ENCODE measurements around the gene ZPBP2. TPM values are rescaled to one million over a fixed set of nuclear protein-coding genes. Genes with fewer than 3 reads are reported as not detected.
A peak's percentile ranks its signal among the peaks of the same experiment; 100 is the strongest.

ZPBP2 gene, protein sequence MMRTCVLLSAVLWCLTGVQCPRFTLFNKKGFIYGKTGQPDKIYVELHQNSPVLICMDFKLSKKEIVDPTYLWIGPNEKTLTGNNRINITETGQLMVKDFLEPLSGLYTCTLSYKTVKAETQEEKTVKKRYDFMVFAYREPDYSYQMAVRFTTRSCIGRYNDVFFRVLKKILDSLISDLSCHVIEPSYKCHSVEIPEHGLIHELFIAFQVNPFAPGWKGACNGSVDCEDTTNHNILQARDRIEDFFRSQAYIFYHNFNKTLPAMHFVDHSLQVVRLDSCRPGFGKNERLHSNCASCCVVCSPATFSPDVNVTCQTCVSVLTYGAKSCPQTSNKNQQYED
- total RNA-seq (not detected), polyA plus RNA-seq (0.11 TPM)
- long read RNA-seq, donor 1: 0 reads
- long read RNA-seq, donor 2: 0 reads
- long read RNA-seq, donor 3: 0 reads
- long read RNA-seq, donor 4: 0 reads
- long read RNA-seq, donor 5: 0 reads
- long read RNA-seq, donor 6: 0 reads
- long read RNA-seq, donor 7: 0 reads
- long read RNA-seq, donor 8: 0 reads
- long read RNA-seq, donor 9: 0 reads
- long read RNA-seq, donor 10: 0 reads

DNA sequence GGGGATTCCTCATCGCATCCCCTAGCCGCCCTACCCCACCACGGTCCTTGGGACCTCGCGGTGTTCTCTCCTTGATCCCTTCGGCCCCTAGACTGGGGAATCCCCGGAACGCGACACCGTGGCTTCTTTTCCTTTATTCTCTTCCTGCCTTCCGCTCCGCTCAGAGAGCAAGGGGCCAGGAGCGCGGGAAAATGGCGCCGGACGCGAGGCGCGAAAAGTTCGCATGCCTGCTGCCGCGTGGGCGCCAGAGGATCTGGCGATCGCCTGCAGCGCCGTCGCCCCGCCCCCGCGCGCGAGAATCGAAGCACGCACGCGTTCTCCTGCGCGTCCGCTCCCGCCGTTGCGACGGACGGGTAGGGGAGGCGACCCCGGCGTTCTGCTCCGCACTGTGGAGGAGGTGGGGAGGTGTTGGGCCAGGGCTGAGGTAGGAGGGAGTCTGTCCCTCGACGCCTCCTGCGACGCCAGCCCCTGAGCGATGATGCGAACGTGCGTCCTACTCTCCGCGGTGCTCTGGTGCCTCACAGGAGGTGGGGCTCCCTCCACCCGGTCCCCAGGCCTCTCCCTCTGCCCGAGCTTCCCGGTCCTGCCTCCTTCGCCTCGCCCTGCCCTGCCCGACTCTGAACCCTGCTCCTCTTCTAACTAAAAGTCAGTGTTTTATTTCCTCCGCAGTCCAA, at the start of gene ZPBP2:
Gene ZPBP2 (plus strand): TSS at position 323 of the 674 bp plus-strand sequence. CDS start 153 bp downstream, at position 476.
- no peak for DNase-seq (ENCODE audit: low read depth in 6 of 9, low spot score in 9 of 9)
- peaks cover 2 to 20% of the 10 kb centered on the region in 2 donors for H3K27me3 ChIP-seq (ENCODE audit: control insufficient read depth in 2 of 2, insufficient read depth in 1 of 2, low read length in 1 of 2)
- peaks cover 0 to 15% of the 10 kb centered on the region in 2 donors for H3K9me3 ChIP-seq (ENCODE audit: control insufficient read depth in 2 of 2, insufficient read depth in 1 of 2, low read length in 1 of 2)
- no peak within 1 kb of the TSS for H3K27ac ChIP-seq (ENCODE audit: low read depth in 1 of 2, low read length in 1 of 2)
- WGBS: 39% methylated on average over 67 of the region's 67 CpGs
- peaks cover 10 to 16% of the 10 kb centered on the region in 2 donors for H3K4me1 ChIP-seq (ENCODE audit: control insufficient read depth in 2 of 2, insufficient read depth in 2 of 2, low read length in 2 of 2)
- no peak within 1 kb of the TSS for H3K4me3 ChIP-seq (ENCODE audit: low read length in 2 of 2)
- H3K36me3 ChIP-seq (ENCODE audit: control insufficient read depth in 2 of 2, insufficient read depth in 2 of 2, low read length in 1 of 2): no peaks in the 10 kb centered on the region

DNA sequence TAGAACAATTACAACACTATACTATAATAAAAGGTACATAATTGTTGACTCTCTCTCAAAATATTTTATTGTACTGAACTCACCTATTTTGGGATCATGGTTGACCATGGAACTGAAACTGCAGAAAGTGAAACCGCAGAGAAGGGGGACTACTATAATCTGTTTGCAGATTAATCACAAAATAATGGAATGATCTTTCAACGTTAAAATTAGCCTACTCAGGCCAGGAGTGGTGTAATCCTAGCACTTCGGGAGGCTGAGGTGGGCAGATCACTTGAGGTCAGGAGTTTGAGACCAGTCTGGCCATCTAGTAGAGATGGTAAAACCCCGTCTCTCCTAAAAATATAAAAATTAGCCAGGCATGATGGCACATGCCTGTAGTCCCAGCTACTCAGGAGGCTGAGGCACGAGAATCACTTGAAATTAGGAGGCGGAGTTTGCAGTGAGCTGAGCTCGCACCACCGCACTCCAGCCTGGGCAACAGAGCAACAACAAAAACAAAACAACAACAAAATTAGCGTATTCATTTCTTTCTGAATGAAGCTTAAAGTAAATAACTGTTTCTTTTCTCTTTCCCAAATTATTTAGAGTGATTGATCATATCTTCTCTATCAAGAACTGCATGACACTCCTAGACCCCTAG, 49.5 kb upstream of the ZPBP2 start:
- DNase-seq (ENCODE audit: low read depth in 6 of 9, low spot score in 9 of 9): no peak
- H3K4me1 ChIP-seq (ENCODE audit: control insufficient read depth in 2 of 2, insufficient read depth in 2 of 2, low read length in 2 of 2): peaks cover 3 to 30% of the 10 kb centered on the region in 2 donors
- H3K27me3 ChIP-seq (ENCODE audit: control insufficient read depth in 2 of 2, insufficient read depth in 1 of 2, low read length in 1 of 2): no peaks in the 10 kb centered on the region
- WGBS: 94% methylated on average over 9 of the region's 9 CpGs
- no peak overlapping the region for H3K4me3 ChIP-seq (ENCODE audit: low read length in 2 of 2)
- H3K36me3 ChIP-seq (ENCODE audit: control insufficient read depth in 2 of 2, insufficient read depth in 2 of 2, low read length in 1 of 2): peaks cover 3 to 8% of the 10 kb centered on the region in 2 donors
- peak overlapping the region in 1 of 2 donors; percentile 57 for H3K27ac ChIP-seq (ENCODE audit: low read depth in 1 of 2, low read length in 1 of 2)
- peaks cover 2% of the 10 kb centered on the region in 2 donors for H3K9me3 ChIP-seq (ENCODE audit: control insufficient read depth in 2 of 2, insufficient read depth in 1 of 2, low read length in 1 of 2)

DNA sequence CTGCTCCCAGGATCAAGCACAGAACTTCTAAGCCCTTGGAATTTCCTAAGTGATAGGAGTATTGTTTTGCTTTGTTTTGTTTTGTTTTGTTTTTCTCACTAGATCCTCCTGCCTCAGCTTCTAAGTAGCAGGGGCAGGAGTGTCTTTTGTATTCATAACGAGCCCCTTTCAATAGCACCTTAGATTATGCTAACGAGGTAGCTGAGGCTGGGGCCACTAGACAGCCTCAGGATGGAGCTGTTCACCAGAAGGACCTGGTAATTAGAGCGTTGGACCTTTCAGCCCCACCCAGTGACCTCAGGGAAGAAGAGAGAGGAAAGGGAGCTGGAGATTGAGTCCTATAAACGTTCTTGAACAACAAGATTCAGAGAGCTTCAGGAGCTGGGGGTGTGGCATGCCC, 47.5 kb upstream of the ZPBP2 start:
- WGBS: 82% methylated on average over 4 of the region's 4 CpGs

DNA sequence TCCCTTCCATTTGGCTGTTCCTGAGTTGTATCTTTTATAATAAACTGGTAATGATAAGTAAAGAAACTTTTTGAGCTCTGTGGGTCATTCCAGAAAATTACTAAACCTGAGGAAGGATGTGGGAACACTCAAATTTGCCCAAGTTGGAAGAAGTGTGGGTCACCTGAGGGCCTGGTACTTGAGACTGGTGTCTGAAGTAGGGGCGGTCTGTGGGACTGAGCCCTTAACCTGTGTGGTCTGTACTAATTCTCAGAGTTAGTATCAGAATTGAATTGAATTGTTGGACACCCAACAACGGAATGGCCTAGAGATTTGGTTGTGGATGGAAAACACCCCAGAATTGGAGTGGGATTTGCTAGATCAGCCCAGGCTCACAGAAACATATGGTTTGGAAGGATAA, 47.0 kb upstream of the ZPBP2 start:
- WGBS: 100% methylated on average over 2 of the region's 2 CpGs
- Histone ChIP-seq H3K36me3 (ENCODE audit: control insufficient read depth in 2 of 2, insufficient read depth in 2 of 2, low read length in 1 of 2) (peaks cover 25 to 29% of the 10 kb centered on the region in 2 donors), H3K4me1 (ENCODE audit: control insufficient read depth in 2 of 2, insufficient read depth in 2 of 2, low read length in 2 of 2) (peaks cover 0 to 21% of the 10 kb centered on the region in 2 donors), H3K27me3 (ENCODE audit: control insufficient read depth in 2 of 2, insufficient read depth in 1 of 2, low read length in 1 of 2) (no peaks in the 10 kb centered on the region), H3K9me3 (ENCODE audit: control insufficient read depth in 2 of 2, insufficient read depth in 1 of 2, low read length in 1 of 2) (peaks cover 8 to 18% of the 10 kb centered on the region in 2 donors), H3K27ac (ENCODE audit: low read depth in 1 of 2, low read length in 1 of 2) (no peak overlapping the region), H3K4me3 (ENCODE audit: low read length in 2 of 2) (no peak overlapping the region)
- DNase-seq (ENCODE audit: low read depth in 6 of 9, low spot score in 9 of 9): no peak

More for the DNA sequence above, 47.5 kb upstream of the ZPBP2 start:
- H3K4me3 ChIP-seq (ENCODE audit: low read length in 2 of 2): no peak overlapping the region
- H3K36me3 ChIP-seq (ENCODE audit: control insufficient read depth in 2 of 2, insufficient read depth in 2 of 2, low read length in 1 of 2): peaks cover 22 to 25% of the 10 kb centered on the region in 2 donors
- H3K27me3 ChIP-seq (ENCODE audit: control insufficient read depth in 2 of 2, insufficient read depth in 1 of 2, low read length in 1 of 2): no peaks in the 10 kb centered on the region
- peaks cover 0 to 21% of the 10 kb centered on the region in 2 donors for H3K4me1 ChIP-seq (ENCODE audit: control insufficient read depth in 2 of 2, insufficient read depth in 2 of 2, low read length in 2 of 2)
- peaks cover 6 to 17% of the 10 kb centered on the region in 2 donors for H3K9me3 ChIP-seq (ENCODE audit: control insufficient read depth in 2 of 2, insufficient read depth in 1 of 2, low read length in 1 of 2)
- H3K27ac ChIP-seq (ENCODE audit: low read depth in 1 of 2, low read length in 1 of 2): peak overlapping the region in 1 of 2 donors; percentile 3
- DNase-seq (ENCODE audit: low read depth in 6 of 9, low spot score in 9 of 9): no peak

DNA sequence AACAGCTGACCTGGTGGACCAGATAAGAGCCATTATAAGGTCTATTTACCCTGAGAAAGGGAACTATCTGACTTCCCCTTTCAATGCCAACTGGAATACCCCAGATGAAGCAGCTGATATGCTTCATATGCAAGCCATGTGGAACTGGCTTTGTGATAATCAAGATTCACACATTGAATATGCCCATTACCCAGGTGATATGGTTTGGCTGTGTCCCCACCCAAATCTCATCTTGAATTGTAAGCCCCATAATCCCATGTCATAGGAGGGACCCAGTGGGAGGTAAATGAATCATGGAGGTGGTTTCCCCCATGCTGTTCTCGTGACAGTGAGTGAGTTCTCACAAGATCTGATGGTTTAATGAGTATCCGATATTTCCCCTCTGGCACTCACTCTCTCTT, 46.0 kb upstream of the ZPBP2 start:
- no peak overlapping the region for H3K27ac ChIP-seq (ENCODE audit: low read depth in 1 of 2, low read length in 1 of 2)
- H3K4me1 ChIP-seq (ENCODE audit: control insufficient read depth in 2 of 2, insufficient read depth in 2 of 2, low read length in 2 of 2): peaks cover 0 to 21% of the 10 kb centered on the region in 2 donors
- peaks cover 8 to 22% of the 10 kb centered on the region in 2 donors for H3K9me3 ChIP-seq (ENCODE audit: control insufficient read depth in 2 of 2, insufficient read depth in 1 of 2, low read length in 1 of 2)
- H3K4me3 ChIP-seq (ENCODE audit: low read length in 2 of 2): no peak overlapping the region
- H3K27me3 ChIP-seq (ENCODE audit: control insufficient read depth in 2 of 2, insufficient read depth in 1 of 2, low read length in 1 of 2): no peaks in the 10 kb centered on the region
- no peak for DNase-seq (ENCODE audit: low read depth in 6 of 9, low spot score in 9 of 9)
- 93% methylated on average over 2 of the region's 2 CpGs for WGBS
- peaks cover 36 to 40% of the 10 kb centered on the region in 2 donors for H3K36me3 ChIP-seq (ENCODE audit: control insufficient read depth in 2 of 2, insufficient read depth in 2 of 2, low read length in 1 of 2)

DNA sequence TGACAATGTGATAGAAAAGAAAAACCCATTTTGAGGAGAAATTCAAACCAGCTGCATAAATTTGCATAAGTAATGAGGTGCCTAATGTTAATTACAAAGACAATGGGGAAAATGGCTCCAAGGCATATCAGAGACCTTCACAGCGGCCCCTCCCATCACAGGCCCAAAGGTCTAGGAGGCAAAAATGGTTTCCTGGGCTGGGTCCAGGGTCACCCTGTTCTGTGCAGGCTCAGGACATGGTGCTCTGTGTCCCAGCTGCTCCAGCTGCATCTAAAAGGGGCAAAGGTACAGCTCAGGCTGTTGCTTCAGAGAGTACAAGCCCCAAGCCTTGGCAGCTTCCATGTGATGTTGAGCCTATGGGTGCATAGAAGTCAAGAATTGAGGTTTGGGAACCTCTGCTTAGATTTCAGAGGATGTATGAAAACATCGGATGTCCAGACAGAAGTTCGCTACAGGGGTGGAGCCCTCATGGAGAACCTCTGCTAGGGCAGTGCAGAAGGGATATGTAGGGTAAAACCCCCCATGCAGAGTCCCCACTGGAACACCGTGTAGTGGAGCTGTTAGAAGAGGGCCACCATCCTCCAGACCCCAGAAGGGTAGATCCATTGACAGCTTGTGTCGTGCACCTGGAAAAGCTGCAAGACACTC, 44.5 kb upstream of the ZPBP2 start:
- H3K27me3 ChIP-seq (ENCODE audit: control insufficient read depth in 2 of 2, insufficient read depth in 1 of 2, low read length in 1 of 2): no peaks in the 10 kb centered on the region
- H3K4me1 ChIP-seq (ENCODE audit: control insufficient read depth in 2 of 2, insufficient read depth in 2 of 2, low read length in 2 of 2): peaks cover 0 to 18% of the 10 kb centered on the region in 2 donors
- H3K36me3 ChIP-seq (ENCODE audit: control insufficient read depth in 2 of 2, insufficient read depth in 2 of 2, low read length in 1 of 2): peaks cover 48 to 55% of the 10 kb centered on the region in 2 donors
- no peak for DNase-seq (ENCODE audit: low read depth in 6 of 9, low spot score in 9 of 9)
- H3K9me3 ChIP-seq (ENCODE audit: control insufficient read depth in 2 of 2, insufficient read depth in 1 of 2, low read length in 1 of 2): peaks cover 8 to 22% of the 10 kb centered on the region in 2 donors
- no peak overlapping the region for H3K4me3 ChIP-seq (ENCODE audit: low read length in 2 of 2)
- no peak overlapping the region for H3K27ac ChIP-seq (ENCODE audit: low read depth in 1 of 2, low read length in 1 of 2)
- WGBS: 99% methylated on average over 5 of the region's 5 CpGs

DNA sequence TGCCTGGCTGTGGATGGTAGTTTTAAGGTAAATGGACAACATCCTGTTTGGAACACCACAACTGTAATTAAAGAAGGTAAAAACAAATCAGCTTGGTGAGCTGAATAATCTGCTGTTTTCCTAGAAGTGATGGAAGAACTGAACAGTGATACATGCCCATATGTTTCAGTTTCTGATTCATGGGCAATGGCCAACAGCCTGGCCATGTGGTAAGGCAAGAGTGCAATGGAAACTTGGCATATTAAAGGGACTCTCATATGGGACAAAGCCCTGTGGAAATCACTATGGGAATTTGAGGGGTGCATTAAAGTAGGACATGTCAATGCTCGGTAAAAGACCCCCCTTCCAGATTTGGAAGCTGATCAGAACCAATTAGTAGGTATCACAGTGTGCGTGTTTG, 41.7 kb upstream of the ZPBP2 start:
- Histone ChIP-seq H3K4me3 (ENCODE audit: low read length in 2 of 2) (no peak overlapping the region), H3K9me3 (ENCODE audit: control insufficient read depth in 2 of 2, insufficient read depth in 1 of 2, low read length in 1 of 2) (peaks cover 8 to 22% of the 10 kb centered on the region in 2 donors), H3K27ac (ENCODE audit: low read depth in 1 of 2, low read length in 1 of 2) (no peak overlapping the region), H3K27me3 (ENCODE audit: control insufficient read depth in 2 of 2, insufficient read depth in 1 of 2, low read length in 1 of 2) (no peaks in the 10 kb centered on the region), H3K36me3 (ENCODE audit: control insufficient read depth in 2 of 2, insufficient read depth in 2 of 2, low read length in 1 of 2) (peaks cover 50 to 62% of the 10 kb centered on the region in 2 donors), H3K4me1 (ENCODE audit: control insufficient read depth in 2 of 2, insufficient read depth in 2 of 2, low read length in 2 of 2) (no peaks in the 10 kb centered on the region)
- 100% methylated on average over 2 of the region's 2 CpGs for WGBS
- DNase-seq (ENCODE audit: low read depth in 6 of 9, low spot score in 9 of 9): no peak

DNA sequence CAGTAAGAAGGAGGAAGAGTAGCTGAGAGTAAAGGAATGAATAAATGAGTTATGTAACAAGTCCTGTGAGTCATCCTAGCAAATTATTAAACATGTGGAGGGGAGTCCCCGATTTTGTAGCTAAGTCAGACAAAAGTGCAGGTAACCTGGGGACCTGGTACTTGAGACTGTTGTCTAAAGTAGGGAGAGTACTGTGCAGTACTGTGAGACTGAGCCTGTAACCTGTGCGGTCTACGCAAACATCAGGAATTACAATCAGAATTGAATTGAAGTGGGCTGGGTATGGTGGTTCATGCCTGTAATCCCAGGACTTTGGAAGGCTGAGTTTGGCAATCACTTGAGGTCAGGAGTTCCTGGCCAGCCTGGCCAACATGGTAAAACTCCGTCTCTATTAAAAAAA, 39.6 kb upstream of the ZPBP2 start:
- Histone ChIP-seq H3K27me3 (ENCODE audit: control insufficient read depth in 2 of 2, insufficient read depth in 1 of 2, low read length in 1 of 2) (no peaks in the 10 kb centered on the region), H3K9me3 (ENCODE audit: control insufficient read depth in 2 of 2, insufficient read depth in 1 of 2, low read length in 1 of 2) (peaks cover 6 to 19% of the 10 kb centered on the region in 2 donors), H3K4me3 (ENCODE audit: low read length in 2 of 2) (no peak overlapping the region), H3K36me3 (ENCODE audit: control insufficient read depth in 2 of 2, insufficient read depth in 2 of 2, low read length in 1 of 2) (peaks cover 48 to 55% of the 10 kb centered on the region in 2 donors), H3K27ac (ENCODE audit: low read depth in 1 of 2, low read length in 1 of 2) (no peak overlapping the region), H3K4me1 (ENCODE audit: control insufficient read depth in 2 of 2, insufficient read depth in 2 of 2, low read length in 2 of 2) (no peaks in the 10 kb centered on the region)
- WGBS: 94% methylated on average over 4 of the region's 4 CpGs
- no peak for DNase-seq (ENCODE audit: low read depth in 6 of 9, low spot score in 9 of 9)

All from thymus (tissue), 14 donors.